ENCODE results near the gene CCAR1.
"Not testable (repeated sequence)": the region's sequence is repeated elsewhere in the genome, so short reads cannot be mapped to it uniquely, and the experiment has no call there.

CCAR1 gene

DNA sequence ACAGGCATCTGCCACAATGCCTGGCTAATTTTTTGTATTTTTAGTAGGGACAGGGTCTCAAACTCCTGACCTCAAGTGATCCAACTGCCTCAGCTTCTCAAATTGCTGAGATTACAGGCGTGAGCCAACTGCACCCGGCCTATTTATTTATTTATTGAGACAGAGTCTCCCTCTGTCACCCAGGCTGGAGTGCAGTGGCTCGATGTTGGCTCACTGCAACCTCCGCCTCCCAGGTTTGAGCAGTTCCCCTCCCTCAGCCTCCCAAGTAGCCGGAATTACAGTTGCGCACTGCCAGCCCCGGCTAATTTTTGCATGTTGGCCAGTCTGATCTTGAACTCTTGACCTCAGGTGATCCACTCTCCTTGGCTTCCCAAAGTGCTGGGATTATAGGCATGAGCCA is 46.4 kb downstream of the CCAR1 start:
- not testable (repeated sequence) for DNase-seq

DNA sequence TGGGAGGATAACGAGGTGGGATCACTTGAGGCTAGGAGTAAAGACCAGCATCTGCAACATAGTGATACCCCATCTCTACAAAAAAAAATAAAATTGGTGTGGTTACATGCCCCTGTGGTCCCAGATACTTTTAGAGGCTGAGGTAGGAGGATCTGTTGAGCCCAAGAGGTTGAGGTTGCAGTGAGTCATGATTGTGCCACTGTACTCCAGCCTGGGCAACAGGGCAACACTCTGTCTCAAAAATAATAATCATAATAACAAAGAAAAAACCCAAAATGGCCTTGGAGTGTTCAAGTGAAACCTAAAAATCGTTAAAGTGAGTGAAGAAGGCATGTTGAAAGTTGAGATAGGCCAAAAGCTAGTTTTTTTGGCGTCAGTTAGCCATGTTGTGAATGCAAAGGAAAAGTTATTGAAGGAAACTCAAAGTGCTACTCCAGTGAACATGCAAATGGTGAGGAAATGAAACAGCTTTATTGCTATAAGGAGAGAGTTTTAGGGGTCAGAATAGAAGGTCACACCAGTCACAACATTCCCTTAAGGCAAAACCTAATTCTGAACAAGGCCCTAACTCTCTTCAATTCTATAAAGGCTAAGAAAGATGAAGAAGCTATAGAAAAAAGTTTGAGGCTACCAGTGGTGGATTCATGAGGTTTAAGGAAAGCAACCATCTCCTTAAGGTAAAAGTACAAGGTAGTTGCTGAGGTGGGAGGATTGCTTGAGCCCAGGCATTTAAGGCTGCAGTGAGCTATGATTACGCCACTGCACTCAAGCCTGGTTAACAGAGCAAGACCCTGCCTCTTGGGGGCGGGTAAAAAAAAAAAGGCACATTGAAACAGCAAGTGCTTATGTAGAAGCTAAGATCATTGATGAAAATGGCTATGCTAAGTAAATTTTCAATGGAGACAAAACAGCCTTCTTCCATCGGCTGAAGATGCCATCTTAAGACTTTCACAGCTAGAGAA is 60.9 kb downstream of the CCAR1 start:
- no peak for DNase-seq

DNA sequence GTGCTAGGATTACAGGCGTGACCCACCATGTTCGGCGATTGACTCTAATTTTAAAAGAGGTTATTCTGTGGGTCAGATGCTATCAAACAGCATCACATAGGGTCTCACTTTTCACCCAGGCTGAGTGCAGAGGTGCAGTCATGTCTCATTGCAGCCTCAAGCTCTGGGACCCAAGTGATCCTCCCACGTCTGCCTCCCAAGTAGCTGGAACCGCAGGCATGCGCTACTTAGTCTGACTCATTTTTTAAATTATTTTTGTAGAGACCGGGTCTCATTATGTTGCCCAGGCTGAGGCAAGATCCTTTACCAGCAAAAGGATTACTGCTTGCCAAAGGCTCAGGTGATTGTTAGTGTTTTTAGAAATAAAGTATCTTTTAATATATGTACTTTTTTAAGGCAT is 63.4 kb downstream of the CCAR1 start:
- no peak for DNase-seq

DNA sequence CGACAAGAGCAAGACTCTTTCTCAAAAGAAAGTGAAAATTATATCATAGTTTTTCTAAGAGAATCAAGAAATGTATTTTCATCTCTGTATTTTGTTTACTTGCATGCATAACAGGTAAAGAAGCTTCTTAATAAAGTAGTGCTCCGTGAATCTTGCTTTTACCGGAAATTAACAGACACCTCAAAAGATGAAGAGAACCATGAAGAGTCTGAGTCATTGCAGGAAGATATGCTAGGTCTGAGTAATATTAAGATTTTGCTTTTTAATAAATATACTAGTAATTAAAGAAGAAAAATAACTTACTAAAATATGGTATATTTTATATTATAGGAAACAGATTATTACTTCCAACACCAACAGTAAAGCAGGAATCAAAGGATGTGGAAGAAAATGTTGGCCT is 66.8 kb downstream of the CCAR1 start:
- no peak for DNase-seq

DNA sequence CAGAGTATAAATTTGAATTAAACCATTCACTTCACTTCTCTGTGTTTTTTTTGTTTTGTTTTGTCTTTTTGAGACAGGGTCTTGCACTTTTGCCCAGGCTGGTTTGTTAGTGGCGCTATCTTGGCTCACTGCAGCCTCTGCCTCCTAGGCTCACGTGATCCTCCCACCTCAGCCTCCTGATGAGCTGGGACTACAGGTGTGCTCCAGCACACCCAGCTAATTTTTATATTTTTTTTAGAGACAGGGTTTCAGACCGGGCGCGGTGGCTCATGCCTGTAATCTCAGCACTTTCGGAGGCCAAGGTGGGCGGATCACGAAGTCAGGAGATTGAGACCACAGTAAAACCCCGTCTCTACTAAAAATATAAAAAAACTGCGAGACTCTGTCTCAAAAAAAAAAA is 69.4 kb downstream of the CCAR1 start:
- no peak for DNase-seq

DNA sequence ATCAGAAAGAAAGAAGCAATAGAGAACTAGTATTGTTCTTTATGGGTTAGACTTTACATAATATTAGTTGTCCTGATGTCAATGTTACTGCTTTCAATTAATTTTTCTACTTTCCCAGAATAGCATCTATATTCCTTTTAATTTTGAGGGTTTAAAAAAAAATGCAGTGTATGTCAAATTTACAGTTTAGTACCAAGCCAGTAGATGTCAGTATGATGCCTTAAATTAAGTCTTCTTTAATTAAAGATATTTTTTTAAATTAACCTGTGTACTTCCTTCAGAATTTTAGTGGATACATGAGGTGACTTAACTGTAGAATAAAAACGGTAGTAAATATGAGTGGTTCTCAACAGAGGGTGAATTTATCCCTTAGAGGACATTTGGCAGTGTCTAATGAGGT is 71.1 kb downstream of the CCAR1 start:
- DNase-seq, result no peak

DNA sequence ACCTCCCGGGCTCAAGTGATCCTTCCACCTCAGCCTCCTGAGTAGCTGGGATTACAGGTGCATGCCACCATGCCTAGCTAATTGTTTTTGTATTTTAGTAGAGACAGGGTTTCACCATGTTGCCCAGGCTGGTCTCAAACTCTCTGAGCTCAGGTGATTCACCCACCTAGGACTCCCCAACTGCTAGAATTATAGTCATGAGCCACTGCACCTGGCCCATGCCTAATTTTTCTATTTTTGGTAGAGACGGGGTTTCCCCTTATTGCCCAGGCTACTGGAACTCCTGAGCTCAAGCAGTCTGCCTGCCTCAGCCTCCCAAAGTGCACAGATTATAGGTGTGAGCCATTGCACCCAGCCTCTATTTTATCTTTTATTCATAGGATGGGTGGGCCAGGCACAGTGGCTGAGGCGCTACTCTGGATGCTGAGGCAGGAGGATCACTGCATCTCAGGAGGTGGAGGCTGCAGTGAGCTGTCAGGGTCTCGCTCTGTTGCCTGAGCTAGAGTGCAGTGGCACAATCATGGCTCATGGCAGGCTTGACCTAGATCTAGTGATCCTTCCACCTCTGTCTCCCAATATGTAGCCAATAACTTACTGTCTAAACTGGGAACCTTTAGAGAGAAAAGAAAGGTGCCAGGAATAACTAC is 75.0 kb downstream of the CCAR1 start:
- no peak for DNase-seq

DNA sequence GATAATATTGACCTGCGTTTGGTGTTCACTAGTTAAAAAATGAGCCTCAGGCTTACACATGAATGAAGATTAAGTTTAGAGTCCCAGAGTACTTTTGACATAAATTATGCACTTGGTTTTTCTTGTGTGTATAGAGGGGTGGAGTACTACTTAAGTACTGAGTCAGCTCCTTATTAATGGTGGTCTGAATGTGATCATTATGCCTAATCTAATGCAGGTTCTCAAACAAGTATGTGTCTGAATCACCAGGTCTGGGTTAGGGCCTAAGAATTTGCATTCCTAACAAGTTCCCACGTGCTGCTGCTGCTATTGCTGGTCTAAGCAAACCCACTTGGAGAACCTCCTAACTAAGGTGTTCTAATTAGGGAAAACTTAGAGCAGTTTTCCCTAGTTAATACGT is 75.6 kb downstream of the CCAR1 start:
- no peak for DNase-seq

DNA sequence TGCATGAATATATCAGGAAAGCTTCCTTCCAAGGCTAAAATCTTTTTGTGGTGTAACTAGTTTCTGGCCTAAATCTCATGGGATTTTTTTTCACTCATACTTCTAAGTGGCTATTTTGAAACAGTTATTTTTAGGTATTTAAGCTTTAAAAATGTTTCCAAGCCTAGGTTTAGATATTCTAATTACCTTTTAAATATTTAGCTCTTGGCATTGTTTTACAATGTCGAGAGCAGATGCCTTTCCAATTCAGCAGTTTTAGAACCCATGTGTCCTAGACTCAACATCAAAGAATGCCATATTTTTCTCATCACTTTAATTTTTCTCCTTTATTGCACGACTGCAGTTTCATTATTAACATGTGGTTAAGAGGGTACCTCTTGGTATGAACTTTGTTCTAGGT is 79.2 kb downstream of the CCAR1 start:
- no peak for DNase-seq

DNA sequence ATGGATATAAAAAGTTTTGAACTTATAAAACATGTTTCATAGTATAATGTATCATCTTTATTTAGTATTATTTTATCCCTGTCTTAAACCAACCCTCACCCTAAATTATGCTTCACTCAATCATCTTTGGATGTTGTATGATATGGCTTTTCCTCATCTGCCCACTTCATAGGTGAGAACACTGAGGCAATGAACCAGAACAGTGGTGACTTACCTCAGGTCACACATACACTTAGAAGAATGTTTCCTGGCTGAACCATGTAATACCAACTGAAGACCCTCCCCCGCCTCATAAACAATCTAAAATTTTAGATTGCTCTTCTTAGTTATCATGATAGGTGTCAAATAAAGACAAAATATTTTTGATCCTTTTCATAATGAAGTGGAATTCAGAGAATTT is 83.7 kb downstream of the CCAR1 start:
- DNase-seq, result no peak

DNA sequence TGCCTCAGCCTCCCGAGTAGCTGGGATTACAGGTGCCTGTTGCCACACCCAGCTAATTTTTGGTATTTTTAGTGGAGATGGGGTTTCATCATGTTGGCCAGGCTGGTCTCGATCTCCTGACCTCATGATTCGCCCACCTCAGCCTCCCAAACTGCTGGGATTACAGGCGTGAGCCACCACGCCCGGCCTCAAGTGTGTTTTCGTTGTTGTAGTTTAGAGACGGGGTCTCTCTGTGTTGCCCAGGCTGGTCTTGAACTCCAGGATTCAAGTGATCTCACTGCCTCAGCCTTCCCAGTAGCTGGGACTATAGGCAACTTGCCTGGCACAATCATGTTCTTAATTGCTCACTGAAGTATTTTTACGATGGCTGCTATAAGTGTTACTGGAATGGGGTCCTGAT is 89.8 kb downstream of the CCAR1 start:
- not testable (repeated sequence) for DNase-seq

DNA sequence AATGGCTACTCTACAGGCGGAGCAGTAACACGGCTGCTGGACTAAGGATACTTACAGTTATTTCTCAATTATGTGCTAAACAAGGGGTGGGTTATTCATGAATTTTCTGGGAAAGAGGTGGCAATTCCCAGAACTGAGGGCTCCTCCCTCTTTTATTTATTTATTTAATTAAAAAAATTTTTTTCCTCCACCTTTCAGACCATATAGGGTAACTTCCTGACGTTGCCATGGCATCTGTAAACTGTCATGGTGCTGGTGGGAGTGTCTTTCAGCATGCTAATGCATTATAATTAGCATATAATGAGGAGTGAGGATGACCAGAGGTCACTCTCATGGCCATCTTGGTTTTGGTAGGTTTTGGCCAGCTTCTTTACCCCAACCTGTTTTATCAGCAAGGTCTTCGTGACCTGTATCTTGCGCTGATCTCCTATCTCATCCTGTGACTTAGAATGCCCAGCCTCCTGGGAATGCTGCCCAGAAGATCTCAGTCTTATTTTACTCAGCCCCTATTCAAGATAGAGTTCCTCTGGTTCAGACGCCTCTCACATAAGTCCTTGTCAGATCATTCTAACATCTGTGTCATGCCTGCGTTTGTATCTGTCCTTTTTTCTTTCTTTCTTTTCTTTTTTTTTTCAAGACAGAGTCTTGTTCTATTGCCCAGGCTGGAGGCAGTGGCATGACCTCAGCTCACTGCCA is 90.4 kb downstream of the CCAR1 start:
- no peak for DNase-seq

DNA sequence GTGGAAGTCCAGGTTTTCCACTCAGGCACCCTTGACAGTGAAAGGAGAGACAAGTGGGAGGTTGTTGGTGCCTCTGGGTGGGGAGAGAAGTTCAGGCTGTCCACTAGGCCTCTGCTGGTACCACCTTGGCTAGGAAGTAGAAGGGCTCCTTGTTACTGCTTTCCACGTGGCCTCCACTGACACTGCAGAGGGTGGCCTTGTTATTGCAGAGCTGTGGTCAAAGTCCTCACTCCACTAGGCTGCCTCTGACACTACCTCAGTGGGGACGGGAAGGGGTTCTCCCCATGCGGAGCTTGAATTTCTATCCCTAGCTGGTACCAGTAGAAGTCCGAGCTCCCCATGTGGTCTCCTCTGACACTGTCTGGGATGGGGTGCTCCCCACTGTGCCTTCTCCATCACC is 91.4 kb downstream of the CCAR1 start:
- no peak for DNase-seq

DNA sequence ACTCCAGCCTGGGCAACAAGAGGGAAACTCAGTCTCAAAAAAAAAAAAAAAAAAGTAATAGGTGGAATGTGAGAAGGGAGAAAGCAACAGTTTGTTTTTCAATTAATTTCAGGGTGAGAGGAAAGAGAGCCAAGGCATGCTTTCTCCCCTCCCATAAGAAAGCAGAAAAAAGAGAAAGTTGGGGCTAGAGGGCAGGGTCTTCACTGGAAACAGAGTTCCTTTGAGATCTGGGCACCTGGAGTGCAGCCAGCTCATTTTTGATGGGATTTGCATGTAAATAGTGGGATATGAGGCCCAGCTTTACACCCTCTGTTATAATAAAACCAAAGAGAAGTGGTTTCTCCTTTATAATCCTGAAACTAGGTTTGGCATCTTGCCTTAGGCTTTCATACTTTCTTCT is 92.5 kb downstream of the CCAR1 start:
- DNase-seq, result no peak

DNA sequence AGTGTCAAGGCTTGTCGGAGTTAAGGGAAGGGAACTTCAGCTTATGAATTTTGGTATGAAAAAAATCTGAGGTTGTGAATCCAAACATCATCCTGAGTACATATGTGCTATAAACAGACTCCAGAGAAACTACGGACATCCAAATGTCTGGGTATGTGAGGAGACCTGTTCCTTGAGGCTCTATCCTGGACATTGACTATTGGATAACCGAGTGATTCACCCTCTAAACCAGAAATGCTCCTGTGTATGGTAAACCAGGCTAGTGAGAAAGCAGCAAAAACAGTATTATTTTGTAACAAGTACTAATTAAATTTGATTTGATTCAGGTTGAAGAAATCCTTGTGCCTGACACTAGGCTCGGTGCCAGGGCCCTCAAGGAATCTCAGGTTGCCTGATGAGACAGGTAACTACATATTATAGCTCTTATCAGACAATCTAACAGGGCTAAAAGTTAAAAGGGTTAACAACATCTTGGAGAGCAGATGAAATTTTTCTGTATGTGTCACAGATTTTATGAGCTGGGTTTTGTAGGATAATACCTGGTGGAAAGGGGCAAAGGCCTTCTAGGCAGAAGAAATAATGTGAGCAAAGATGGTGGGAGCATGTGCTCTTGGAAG is 95.9 kb downstream of the CCAR1 start:
- no peak for DNase-seq

DNA sequence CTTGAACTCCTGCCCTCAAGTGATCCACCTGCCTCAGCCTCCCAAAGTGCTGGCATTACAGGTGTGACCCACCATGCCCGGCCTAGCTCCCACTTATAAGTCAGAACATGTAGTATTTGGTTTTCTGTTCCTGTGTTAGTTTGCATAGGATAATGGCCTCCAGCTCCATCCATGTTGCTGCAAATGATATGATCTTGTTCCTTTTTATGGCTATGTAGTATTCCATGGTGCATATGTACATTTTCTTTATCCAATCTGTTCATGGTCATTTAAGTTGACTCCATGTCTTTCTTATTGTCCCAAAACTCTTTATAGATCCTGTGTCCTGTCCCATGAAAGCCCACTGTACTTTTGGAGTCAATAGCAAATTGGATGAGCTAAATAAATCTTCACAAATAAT is 99.3 kb downstream of the CCAR1 start:
- DNase-seq, result not testable (repeated sequence)

DNA sequence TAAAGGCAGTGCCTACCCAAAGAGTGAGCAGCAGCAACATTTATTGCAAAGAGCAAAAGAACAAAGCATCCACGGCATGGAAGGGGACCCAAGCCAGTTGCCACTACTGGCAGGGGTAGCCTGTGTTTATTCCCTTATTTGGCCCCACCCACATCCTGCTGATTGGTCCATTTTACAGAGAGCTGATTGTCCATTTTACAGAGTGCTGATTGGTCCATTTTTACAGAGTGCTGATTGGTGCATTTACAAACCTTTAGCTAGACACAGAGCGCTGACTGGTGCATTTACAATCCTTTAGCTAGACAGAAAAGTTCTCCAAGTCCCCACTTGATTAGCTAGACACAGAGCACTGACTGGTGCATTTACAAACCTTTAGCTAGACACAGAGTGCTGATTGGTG is 101.6 kb downstream of the CCAR1 start:
- not testable (repeated sequence) for DNase-seq

DNA sequence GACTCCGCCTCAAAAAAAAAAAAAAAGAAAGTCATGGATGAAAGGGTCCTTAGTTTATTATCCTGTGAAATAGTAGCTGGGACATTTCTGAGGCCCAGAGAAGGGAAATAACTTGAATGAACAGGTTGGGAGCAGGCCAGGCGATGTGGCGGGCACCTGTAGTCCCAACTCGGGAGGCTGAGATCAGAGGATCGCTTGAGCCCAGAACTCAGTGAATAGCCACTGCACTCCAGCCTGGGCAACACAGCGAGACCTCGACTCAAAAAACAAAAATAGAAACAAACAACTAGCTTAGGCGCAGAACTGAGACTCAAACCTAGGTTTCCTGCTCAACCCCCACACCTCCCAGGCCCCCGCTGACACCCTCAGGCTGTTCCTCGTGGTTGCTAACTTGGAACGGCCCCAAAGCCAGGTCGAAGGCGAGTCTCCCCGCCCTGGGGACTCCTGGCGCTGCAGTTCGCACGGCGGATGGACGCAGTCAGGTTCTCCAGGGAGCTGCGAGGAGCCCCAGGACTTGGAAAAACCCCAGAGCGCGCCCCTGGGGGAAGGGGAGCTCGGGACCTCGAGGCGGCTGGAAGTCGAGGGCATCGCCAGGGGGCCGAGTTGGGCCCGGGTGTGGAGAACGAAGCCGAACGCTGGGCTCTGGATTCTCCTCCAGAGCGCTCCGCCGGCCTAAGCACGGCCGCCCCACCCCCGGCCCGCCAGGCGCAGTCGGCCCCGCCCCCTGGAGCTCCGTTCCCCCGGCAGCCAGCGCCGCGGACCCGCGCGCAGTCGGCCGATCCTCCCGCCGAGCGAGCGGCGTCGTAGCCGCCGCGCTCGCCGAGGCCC is 105.9 kb downstream of the CCAR1 start, which contains the start of gene STOX1:
STOX1 (plus strand) TSS at position 768 of the 828 bp plus-strand sequence. CDS start 93 bp downstream, outside the sequence.
- DNase-seq, result peak; percentile 72

DNA sequence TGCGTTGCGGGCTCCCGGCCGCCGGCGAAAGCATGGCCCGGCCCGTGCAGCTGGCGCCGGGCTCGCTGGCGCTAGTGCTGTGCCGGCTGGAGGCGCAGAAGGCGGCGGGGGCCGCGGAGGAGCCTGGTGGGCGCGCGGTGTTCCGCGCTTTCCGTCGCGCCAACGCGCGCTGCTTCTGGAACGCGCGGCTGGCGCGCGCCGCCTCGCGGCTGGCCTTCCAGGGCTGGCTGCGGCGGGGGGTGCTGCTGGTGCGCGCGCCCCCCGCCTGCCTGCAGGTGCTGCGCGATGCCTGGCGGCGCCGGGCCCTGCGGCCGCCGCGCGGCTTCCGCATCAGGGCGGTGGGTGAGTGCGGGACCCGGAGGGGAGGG is 106.5 kb downstream of the CCAR1 start:
- DNase-seq, result not testable (repeated sequence)

DNA sequence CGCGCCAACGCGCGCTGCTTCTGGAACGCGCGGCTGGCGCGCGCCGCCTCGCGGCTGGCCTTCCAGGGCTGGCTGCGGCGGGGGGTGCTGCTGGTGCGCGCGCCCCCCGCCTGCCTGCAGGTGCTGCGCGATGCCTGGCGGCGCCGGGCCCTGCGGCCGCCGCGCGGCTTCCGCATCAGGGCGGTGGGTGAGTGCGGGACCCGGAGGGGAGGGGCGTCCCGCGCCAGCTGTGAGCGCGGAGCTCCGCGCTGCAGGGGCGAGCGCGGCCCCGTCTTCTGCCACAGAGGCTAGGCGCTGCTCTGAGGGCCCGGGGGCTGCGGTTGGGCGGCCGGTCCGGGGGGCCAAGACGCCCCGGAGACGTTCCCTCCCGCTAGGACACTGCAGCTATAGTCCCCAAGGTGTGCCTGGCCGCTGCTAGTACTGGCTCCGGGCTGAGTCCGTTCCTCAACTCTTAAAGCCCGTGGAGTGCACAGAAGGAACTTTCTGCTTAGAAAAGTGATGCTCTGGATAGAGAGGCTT is 107.1 kb downstream of the CCAR1 start:
- peak; percentile 18 for DNase-seq

DNA sequence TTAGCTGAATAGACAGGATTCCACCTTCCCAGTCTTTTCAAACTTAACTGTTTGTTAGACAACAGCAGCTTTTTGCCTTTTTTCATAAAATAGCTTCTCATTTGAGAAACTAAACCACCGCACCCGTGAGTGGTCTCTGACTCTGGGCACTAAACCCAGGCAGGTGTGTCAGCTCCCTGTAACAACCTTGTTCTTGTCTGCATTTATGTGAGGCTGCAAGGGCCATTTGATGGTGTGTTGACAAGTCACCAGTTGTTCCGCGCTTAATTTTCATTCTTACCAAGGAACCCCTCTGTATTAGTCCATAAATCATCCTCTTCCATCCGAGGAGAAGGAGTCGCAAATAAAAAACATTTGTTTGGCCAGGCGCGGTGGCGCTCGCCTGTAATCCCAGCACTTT is 107.8 kb downstream of the CCAR1 start:
- DNase-seq, result no peak

DNA sequence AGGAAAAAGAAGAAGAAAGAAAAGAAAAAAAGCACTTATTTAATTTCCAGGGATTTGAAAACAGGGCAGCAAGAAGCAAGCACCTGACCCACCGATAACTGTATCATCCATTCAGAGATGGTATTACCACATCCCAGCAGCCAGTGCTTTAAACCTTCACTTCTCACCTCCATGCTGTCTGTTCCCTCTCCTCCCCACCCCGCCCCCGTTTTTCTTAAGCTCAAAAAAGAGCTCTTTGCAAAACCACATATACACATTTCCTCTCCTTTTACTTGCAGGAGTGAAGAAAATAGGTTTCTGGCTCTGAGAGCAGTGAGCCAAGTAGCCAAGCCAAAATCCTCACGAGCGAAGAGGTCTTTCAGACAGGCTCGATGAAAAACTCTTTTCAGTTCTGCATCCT is 108.5 kb downstream of the CCAR1 start:
- DNase-seq, result no peak

All from stimulated activated CD4-positive, alpha-beta T cell treated with anti-CD3 and anti-CD28 coated beads, Interleukin-4, amount 100 ng/mL, for 1 hour (primary cell).